PFSK-1 (cell line): ENCODE results near the gene UGT1A1.

Experiments used
- FOXP2 ChIP-seq: optimal IDR thresholded peaks from 2 replicates; pipeline ENCODE3; 2011; ENCODE audit warnings: borderline replicate concordance, control low read depth, inconsistent platforms; ENCODE audit not compliant: insufficient read depth; ENCODE audit errors: extremely low read length, extremely low read depth
- POLR2AphosphoS5 ChIP-seq: IDR thresholded peaks from 2 replicates; pipeline ENCODE4 v1.6.1; 2012; ENCODE audit warnings: low read depth, mild to moderate bottlenecking, control low read depth, low read length, moderate library complexity
- SIN3A ChIP-seq: IDR thresholded peaks from 2 replicates; pipeline ENCODE4 v1.6.1; 2012; ENCODE audit warnings: mild to moderate bottlenecking, low read length, moderate library complexity, borderline replicate concordance; ENCODE audit not compliant: insufficient read depth
- TAF1 ChIP-seq: IDR thresholded peaks from 2 replicates; pipeline ENCODE4 v1.6.1; 2012; ENCODE audit warnings: low read length, control low read depth, borderline replicate concordance; ENCODE audit not compliant: insufficient read depth
- TF ChIP-seq, protein P1 (sequence below), 2 experiments: IDR thresholded peaks; 2 replicates each; pipeline versions ENCODE4 v1.6.1 to v1.8.0; 2011 to 2012; ENCODE audit warnings: low read depth in 2 of 2, low read length in 2 of 2, control low read depth in 1 of 2, inconsistent platforms in 1 of 2, mild to moderate bottlenecking in 1 of 2, moderate library complexity in 1 of 2; ENCODE audit not compliant: insufficient read depth in 1 of 2

UGT1A1 gene

GRCh38 chr2:233775414-233775813 is 15.3 kb downstream of the UGT1A1 start:
- TF ChIP-seq, protein P1, sequence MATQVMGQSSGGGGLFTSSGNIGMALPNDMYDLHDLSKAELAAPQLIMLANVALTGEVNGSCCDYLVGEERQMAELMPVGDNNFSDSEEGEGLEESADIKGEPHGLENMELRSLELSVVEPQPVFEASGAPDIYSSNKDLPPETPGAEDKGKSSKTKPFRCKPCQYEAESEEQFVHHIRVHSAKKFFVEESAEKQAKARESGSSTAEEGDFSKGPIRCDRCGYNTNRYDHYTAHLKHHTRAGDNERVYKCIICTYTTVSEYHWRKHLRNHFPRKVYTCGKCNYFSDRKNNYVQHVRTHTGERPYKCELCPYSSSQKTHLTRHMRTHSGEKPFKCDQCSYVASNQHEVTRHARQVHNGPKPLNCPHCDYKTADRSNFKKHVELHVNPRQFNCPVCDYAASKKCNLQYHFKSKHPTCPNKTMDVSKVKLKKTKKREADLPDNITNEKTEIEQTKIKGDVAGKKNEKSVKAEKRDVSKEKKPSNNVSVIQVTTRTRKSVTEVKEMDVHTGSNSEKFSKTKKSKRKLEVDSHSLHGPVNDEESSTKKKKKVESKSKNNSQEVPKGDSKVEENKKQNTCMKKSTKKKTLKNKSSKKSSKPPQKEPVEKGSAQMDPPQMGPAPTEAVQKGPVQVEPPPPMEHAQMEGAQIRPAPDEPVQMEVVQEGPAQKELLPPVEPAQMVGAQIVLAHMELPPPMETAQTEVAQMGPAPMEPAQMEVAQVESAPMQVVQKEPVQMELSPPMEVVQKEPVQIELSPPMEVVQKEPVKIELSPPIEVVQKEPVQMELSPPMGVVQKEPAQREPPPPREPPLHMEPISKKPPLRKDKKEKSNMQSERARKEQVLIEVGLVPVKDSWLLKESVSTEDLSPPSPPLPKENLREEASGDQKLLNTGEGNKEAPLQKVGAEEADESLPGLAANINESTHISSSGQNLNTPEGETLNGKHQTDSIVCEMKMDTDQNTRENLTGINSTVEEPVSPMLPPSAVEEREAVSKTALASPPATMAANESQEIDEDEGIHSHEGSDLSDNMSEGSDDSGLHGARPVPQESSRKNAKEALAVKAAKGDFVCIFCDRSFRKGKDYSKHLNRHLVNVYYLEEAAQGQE (IDR thresholded peaks at IDR 0.05; ENCODE audit: insufficient read depth in 1 of 2, low read depth in 2 of 2, low read length in 2 of 2), result no peak
- TF ChIP-seq TAF1, result no peak
- TF ChIP-seq FOXP2, result no peak
- no peak for TF ChIP-seq POLR2AphosphoS5
- no peak for TF ChIP-seq SIN3A

DNA sequence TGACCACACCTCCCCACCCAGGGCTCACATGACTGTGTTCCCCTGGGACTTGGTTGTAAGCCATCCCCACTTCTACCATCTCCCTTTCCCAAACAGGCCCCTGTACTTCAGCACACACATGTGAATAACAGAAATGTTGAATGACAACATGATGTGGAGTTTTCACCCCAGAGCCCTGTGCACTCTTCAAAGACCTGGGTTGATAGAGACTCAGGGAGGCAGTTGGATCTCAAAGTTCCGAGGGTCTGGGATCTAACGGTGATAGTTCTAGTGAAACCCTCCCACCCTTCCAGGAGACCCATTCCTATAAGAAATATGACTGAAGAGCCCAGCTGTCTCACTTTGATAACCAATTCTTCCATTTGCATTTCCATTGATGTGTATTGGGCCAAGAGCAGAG is 18.0 kb downstream of the UGT1A1 start, which contains the start of gene MROH2A:
MROH2A (plus strand) TSS at position 301 of the 400 bp plus-strand sequence. CDS start 1,029 bp downstream, outside the sequence.
- TF ChIP-seq TAF1 (no peak), SIN3A (no peak), POLR2AphosphoS5 (no peak), FOXP2 (no peak)
- TF ChIP-seq, protein P1 (IDR thresholded peaks at IDR 0.05; ENCODE audit: insufficient read depth in 1 of 2, low read depth in 2 of 2, low read length in 2 of 2), result no peak

DNA sequence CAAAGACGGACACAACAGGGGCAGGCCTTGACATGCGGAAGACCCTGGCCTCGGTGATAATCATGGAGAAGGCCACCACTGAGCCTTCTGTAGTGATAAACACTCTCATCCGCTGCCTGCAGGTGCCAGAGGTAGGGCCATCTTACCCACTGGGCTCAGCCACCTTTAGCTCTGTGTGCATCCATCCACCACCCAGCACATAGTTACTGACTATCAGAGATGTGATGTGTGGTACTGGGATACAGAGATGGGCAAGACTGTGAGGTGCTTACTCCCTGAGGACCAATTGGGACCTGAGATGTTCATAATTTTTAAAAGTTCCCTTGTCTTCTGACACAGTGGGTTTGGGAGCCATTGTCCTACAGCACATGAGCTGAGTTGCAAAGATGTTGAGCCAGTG is 19.7 kb downstream of the UGT1A1 start:
- TF ChIP-seq POLR2AphosphoS5, result no peak
- TF ChIP-seq, protein P1 (IDR thresholded peaks at IDR 0.05; ENCODE audit: insufficient read depth in 1 of 2, low read depth in 2 of 2, low read length in 2 of 2), result no peak
- TF ChIP-seq TAF1, result no peak
- no peak for TF ChIP-seq SIN3A
- no peak for TF ChIP-seq FOXP2

GRCh38 chr2:233780771-233781170 is 20.7 kb downstream of the UGT1A1 start:
- no peak for TF ChIP-seq FOXP2
- TF ChIP-seq TAF1, result no peak
- TF ChIP-seq POLR2AphosphoS5, result no peak
- TF ChIP-seq, protein P1 (IDR thresholded peaks at IDR 0.05; ENCODE audit: insufficient read depth in 1 of 2, low read depth in 2 of 2, low read length in 2 of 2), result no peak
- TF ChIP-seq SIN3A, result no peak

GRCh38 chr2:233789554-233789953 is 29.5 kb downstream of the UGT1A1 start:
- TF ChIP-seq FOXP2 (no peak), SIN3A (no peak), POLR2AphosphoS5 (no peak), TAF1 (no peak)
- TF ChIP-seq, protein P1 (IDR thresholded peaks at IDR 0.05; ENCODE audit: insufficient read depth in 1 of 2, low read depth in 2 of 2, low read length in 2 of 2), result no peak
